Renal pelvis (tissue), 12 donors: ENCODE data around the gene ERCC1. TPM values are rescaled to one million over a fixed set of nuclear protein-coding genes. Genes with fewer than 3 reads are reported as not detected.

ENCODE experiments used
- DNase-seq: peaks from one replicate; pipeline ENCODE4 v3.0.0-alpha.2; 2013
- long read RNA-seq, 16 experiments: transcript quantifications; one replicate each; lab custom pipeline, GENCODE V29; 2026
- polyA plus RNA-seq, 3 donors: library from polyadenylated mRNA; unstranded; fragments of 120-200 nt; gene quantifications; one replicate each; pipeline ENCODE4 v1.2.1, GENCODE V29; 2013; ENCODE audit not compliant: insufficient read length in 3 of 3

Gene ERCC1
- 10 to 100 TPM; 83.0 to 97.5 (median 89.9) TPM for polyA plus RNA-seq
- long read RNA-seq, donor 1, transcript ERCC1-202 (10 exons, 3,828 nt), result major isoform, 8 of 38 reads
- long read RNA-seq, donor 1, partial matches to known transcripts, result 14 of 38 reads
- long read RNA-seq, donor 1, other reads (novel, unspliced or antisense), result 10 of 38 reads
- long read RNA-seq, donor 2, transcript ERCC1-208 (10 exons, 1,453 nt), result minor isoform, 11 of 30 reads
- long read RNA-seq, donor 2, transcript ERCC1-202 (10 exons, 3,828 nt), result major isoform, 17 of 30 reads
- long read RNA-seq, donor 2, partial matches to known transcripts, result 0 of 30 reads
- long read RNA-seq, donor 2, other reads (novel, unspliced or antisense), result 0 of 30 reads
- long read RNA-seq, donor 3, transcript ERCC1-202 (10 exons, 3,828 nt), result major isoform, 14 of 37 reads
- long read RNA-seq, donor 3, transcript ERCC1-208 (10 exons, 1,453 nt), result minor isoform, 7 of 37 reads
- long read RNA-seq, donor 3, partial matches to known transcripts, result 12 of 37 reads
- long read RNA-seq, donor 3, other reads (novel, unspliced or antisense), result 0 of 37 reads
- long read RNA-seq, donor 4, transcript ERCC1-208 (10 exons, 1,453 nt), result minor isoform, 12 of 37 reads
- long read RNA-seq, donor 4, transcript ERCC1-202 (10 exons, 3,828 nt), result major isoform, 17 of 37 reads
- long read RNA-seq, donor 4, partial matches to known transcripts, result 0 of 37 reads
- long read RNA-seq, donor 4, other reads (novel, unspliced or antisense), result 0 of 37 reads
- long read RNA-seq, donor 5, transcript ERCC1-202 (10 exons, 3,828 nt), result major isoform, 9 of 14 reads
- long read RNA-seq, donor 5, partial matches to known transcripts, result 0 of 14 reads
- long read RNA-seq, donor 5, other reads (novel, unspliced or antisense), result 0 of 14 reads
- long read RNA-seq, donor 6, transcript ERCC1-208 (10 exons, 1,453 nt), result major isoform, 11 of 27 reads
- long read RNA-seq, donor 6, transcript ERCC1-202 (10 exons, 3,828 nt), result minor isoform, 10 of 27 reads
- long read RNA-seq, donor 6, partial matches to known transcripts, result 0 of 27 reads
- long read RNA-seq, donor 6, other reads (novel, unspliced or antisense), result 0 of 27 reads
- long read RNA-seq, donor 7, transcript ERCC1-208 (10 exons, 1,453 nt), result major isoform, 10 of 25 reads
- long read RNA-seq, donor 7, transcript ERCC1-202 (10 exons, 3,828 nt), result minor isoform, 5 of 25 reads
- long read RNA-seq, donor 7, partial matches to known transcripts, result 5 of 25 reads
- long read RNA-seq, donor 7, other reads (novel, unspliced or antisense), result 0 of 25 reads
- long read RNA-seq, donor 8, transcript ERCC1-202 (10 exons, 3,828 nt), result major isoform, 8 of 20 reads
- long read RNA-seq, donor 8, partial matches to known transcripts, result 11 of 20 reads
- long read RNA-seq, donor 8, other reads (novel, unspliced or antisense), result 0 of 20 reads
- long read RNA-seq, donor 9, transcript ERCC1-202 (10 exons, 3,828 nt), result major isoform, 23 of 162 reads
- long read RNA-seq, donor 9, transcript ERCC1-208 (10 exons, 1,453 nt), result minor isoform, 9 of 162 reads
- long read RNA-seq, donor 9, partial matches to known transcripts, result 124 of 162 reads
- long read RNA-seq, donor 9, other reads (novel, unspliced or antisense), result 0 of 162 reads
- long read RNA-seq, donor 10, transcript ERCC1-202 (10 exons, 3,828 nt), result major isoform, 19 of 29 reads
- long read RNA-seq, donor 10, transcript ERCC1-208 (10 exons, 1,453 nt), result minor isoform, 6 of 29 reads
- long read RNA-seq, donor 10, partial matches to known transcripts, result 0 of 29 reads
- long read RNA-seq, donor 10, other reads (novel, unspliced or antisense), result 0 of 29 reads
- long read RNA-seq, donor 11, transcript ERCC1-202 (10 exons, 3,828 nt), result major isoform, 9 of 17 reads
- long read RNA-seq, donor 11, partial matches to known transcripts, result 0 of 17 reads
- long read RNA-seq, donor 11, other reads (novel, unspliced or antisense), result 0 of 17 reads
- long read RNA-seq, donor 12, transcript ERCC1-202 (10 exons, 3,828 nt), result major isoform, 19 of 54 reads
- long read RNA-seq, donor 12, transcript ERCC1-203 (9 exons, 949 nt), result minor isoform, 6 of 54 reads
- long read RNA-seq, donor 12, transcript ERCC1-208 (10 exons, 1,453 nt), result minor isoform, 6 of 54 reads
- long read RNA-seq, donor 12, partial matches to known transcripts, result 18 of 54 reads
- long read RNA-seq, donor 12, other reads (novel, unspliced or antisense), result 0 of 54 reads
- long read RNA-seq, donor 13, transcript ERCC1-202 (10 exons, 3,828 nt), result major isoform, 9 of 21 reads
- long read RNA-seq, donor 13, transcript ERCC1-208 (10 exons, 1,453 nt), result minor isoform, 5 of 21 reads
- long read RNA-seq, donor 13, partial matches to known transcripts, result 5 of 21 reads
- long read RNA-seq, donor 13, other reads (novel, unspliced or antisense), result 0 of 21 reads
- long read RNA-seq, donor 14, result 0 reads
- long read RNA-seq, donor 15, transcript ERCC1-202 (10 exons, 3,828 nt), result major isoform, 19 of 58 reads
- long read RNA-seq, donor 15, transcript ERCC1-203 (9 exons, 949 nt), result minor isoform, 6 of 58 reads
- long read RNA-seq, donor 15, transcript ERCC1-208 (10 exons, 1,453 nt), result minor isoform, 10 of 58 reads
- long read RNA-seq, donor 15, partial matches to known transcripts, result 19 of 58 reads
- long read RNA-seq, donor 15, other reads (novel, unspliced or antisense), result 0 of 58 reads
- long read RNA-seq, donor 16, transcript ERCC1-202 (10 exons, 3,828 nt), result major isoform, 13 of 30 reads
- long read RNA-seq, donor 16, transcript ERCC1-208 (10 exons, 1,453 nt), result minor isoform, 8 of 30 reads
- long read RNA-seq, donor 16, partial matches to known transcripts, result 7 of 30 reads
- long read RNA-seq, donor 16, other reads (novel, unspliced or antisense), result 0 of 30 reads

GRCh38 chr19:45423589-45424190 lies at the start of gene ERCC1:
ERCC1 (minus strand) TSS chr19:45423917; CDS start chr19:45423374, 543 bp downstream.
- DNase-seq, result peak; percentile 94

DNA sequence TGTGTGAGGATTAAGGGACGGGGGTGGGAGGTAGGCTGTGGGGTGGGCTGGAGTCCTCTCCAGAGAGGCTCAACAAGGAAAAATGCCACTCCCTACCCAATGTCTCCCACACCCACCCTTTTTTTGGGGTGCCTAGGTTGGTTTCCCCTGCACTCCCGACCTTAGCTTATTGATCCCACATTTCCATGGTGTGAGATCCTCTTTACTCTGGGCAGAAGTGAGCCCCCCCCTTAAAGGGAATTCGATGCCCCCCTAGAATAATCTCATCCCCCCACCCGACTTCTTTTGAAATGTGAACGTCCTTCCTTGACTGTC lies 49.6 kb upstream of the ERCC1 start:
- DNase-seq, result no peak

- DNase-seq, result no peak
Measured at GRCh38 chr19:45472563-45473366, 49.0 kb upstream of the ERCC1 start.

DNA sequence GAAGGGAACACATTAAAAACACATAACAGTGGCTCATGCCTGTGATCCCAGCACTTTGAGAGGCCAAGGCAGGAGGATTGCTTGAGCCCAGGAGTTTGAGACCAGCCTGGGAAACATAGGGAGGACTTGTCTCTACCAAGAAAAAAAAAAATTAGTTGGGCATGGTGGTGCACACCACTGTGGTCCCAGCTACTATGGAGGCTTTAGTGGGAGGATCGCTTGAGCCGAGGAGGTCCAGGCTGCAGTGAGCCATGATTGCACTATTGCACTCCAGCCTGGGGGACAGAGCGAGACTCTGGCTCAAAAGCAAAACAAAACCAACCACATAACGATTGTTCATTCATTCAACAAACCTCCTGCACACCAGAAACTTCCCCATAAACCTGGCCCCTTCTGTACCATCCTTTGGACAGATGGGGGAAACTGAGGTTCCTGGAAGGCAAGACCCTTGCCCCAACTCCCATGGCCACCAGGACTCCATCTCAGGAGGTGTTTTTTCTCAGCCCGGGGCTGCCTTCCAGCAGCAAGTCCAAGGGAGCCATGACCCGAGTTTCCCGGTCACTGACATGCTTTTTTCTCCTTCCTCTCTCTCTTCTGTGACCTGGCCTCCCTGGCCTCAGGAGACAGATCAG lies 48.3 kb upstream of the ERCC1 start:
- DNase-seq, result no peak

- no peak for DNase-seq
Measured at GRCh38 chr19:45471111-45471930, 47.6 kb upstream of the ERCC1 start.

GRCh38 chr19:45470762-45471081 lies 47.0 kb upstream of the ERCC1 start:
- DNase-seq, result no peak

- DNase-seq, result no peak
Measured at GRCh38 chr19:45469945-45470761, 46.4 kb upstream of the ERCC1 start.

GRCh38 chr19:45469132-45469944 lies 45.6 kb upstream of the ERCC1 start:
- DNase-seq, result peak; percentile 89

DNA sequence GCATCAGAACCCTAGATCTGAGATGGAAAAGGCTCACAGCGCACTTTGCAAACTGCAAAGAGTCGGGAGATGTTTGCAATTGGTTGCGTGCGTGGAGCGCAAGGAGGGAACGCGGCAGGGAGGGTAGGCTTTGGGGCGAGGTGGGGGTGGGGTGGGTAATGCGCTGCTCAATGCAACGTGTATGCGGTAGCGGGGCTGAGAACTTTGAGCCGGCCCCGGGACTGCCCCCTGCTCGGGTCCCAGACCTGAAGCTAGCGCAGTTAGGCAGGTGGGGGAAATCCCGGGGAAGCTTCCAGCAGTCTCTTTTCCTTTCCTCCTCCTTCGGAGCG lies 45.0 kb upstream of the ERCC1 start:
- no peak for DNase-seq

GRCh38 chr19:45468159-45468651 lies 44.5 kb upstream of the ERCC1 start:
- no peak for DNase-seq

DNA sequence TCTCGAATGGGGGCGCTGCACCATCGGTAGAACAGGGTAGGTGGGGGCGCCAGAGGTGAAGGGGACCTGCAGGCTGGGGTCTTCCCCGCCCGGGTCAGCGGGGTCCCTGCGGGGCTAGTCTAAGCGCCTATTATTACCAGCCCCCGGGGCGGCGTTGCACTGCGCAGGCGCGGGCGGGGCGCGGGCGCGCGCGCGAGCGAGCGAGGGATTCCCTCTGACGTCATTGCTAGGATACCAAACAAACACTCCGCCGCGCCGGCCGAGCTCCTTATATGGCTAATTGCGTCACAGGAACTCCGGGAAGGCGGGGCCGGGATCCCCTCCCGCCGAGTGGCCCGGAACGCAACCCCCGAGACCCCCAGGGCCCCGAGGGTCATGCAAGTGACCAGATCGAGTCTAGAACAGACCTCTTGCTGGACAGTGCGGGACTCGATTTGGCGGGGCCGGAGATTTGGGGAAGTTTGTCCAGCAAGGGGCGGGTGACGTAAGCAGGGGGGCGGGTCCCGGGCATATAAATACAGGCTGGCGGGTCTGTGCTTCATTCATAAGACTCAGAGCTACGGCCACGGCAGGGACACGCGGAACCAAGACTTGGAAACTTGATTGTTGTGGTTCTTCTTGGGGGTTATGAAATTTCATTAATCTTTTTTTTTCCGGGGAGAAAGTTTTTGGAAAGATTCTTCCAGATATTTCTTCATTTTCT lies 43.9 kb upstream of the ERCC1 start, which contains the start of gene FOSB:
TSS of gene FOSB (plus strand) at position 541 of the 703 bp plus-strand sequence. CDS start 591 bp downstream, outside the sequence.
- DNase-seq, result peak; percentile 94

DNA sequence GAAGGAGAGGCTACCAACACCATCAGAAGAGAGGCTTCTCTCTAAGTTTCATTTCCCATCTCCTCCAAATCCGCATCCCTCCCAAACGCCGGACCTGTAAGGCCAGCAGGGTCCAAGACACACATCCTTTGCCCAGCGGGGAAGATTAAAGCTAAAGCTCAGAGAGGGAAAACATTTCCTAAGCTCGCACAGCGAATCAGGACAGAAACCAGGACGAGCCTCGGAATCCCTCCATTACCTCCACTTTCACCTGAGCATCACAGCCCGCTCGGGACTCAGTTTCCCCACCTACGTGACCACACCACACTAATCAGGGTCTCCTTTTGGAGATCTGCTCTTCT lies 43.4 kb upstream of the ERCC1 start:
- no peak for DNase-seq

DNA sequence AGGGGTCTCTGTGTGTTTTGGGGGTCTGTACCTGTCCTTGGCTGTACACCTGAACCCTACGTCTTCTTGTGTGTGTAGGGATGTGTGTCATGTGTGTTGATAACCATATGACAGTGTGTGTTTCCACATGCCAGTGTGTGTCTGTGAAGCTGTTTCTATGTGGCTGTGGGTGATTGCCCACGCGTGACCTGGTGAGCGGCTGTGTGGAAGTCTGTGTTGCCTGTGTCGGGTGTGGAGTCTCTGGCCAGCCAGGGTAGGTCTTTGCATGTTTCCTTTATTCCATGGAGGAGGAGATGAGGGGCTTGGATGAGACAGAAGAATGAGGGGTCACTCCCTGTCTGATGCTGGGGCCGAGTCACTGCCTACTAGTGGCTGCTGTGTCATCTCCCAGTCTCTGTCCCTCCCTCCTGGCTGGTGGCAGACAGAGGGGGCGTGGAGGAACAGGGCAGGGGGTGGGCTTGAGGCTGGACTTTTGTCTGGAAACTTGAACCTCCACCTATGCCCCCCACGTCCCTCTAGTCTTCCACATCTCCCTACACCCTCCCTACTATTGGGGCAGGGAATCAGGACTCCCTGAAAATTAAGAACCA lies 41.2 kb upstream of the ERCC1 start:
- no peak for DNase-seq
